Tibial nerve (tissue), 4 donors: ENCODE measurements around the gene UBASH3B. TPM values are rescaled to one million over a fixed set of nuclear protein-coding genes. Genes with fewer than 3 reads are reported as not detected.

Experiments used
- DNase-seq, 2 donors: peaks; one replicate each; pipeline ENCODE4 v3.0.0-alpha.2; 2019; ENCODE audit warnings: low spot score in 2 of 2
- H3K27ac ChIP-seq, 4 donors: fragments of 200-600 bp; sonication (generic) in 3 of 4; one replicate each; pipeline ENCODE4 v1.5.1; 2017 to 2019; ENCODE audit warnings: mild to moderate bottlenecking in 1 of 4
- H3K27me3 ChIP-seq, 2 donors: fragments of 200-600 bp; sonication (generic) in 1 of 2; one replicate each; pipeline versions ENCODE4 v1.5.1 to v1.6.0; 2017 to 2019
- H3K36me3 ChIP-seq, 3 donors: fragments of 200-600 bp; sonication (generic); one replicate each; pipeline ENCODE4 v1.5.1; 2018 to 2019
- H3K4me1 ChIP-seq, 4 donors: fragments of 200-600 bp; sonication (generic) in 3 of 4; one replicate each; pipeline ENCODE4 v1.5.1; 2017 to 2019
- H3K4me3 ChIP-seq, 4 donors: fragments of 200-600 bp; sonication (generic) in 3 of 4; one replicate each; pipeline ENCODE4 v1.5.1; 2017 to 2019; ENCODE audit warnings: mild to moderate bottlenecking in 1 of 4, moderate library complexity in 1 of 4
- H3K9me3 ChIP-seq, 4 donors: fragments of 200-600 bp; sonication (generic) in 3 of 4; one replicate each; pipeline ENCODE4 v1.5.1; 2017 to 2019
- EP300 ChIP-seq, 2 donors: sonication (generic); formaldehyde crosslinking; IDR thresholded peaks; one replicate each; pipeline ENCODE4 v1.6.1; 2017; ENCODE audit warnings: antibody characterized with exemption in 2 of 2, mild to moderate bottlenecking in 1 of 2
- POLR2A ChIP-seq, 2 donors: fragments of 450-650 bp; IDR thresholded peaks; one replicate each; pipeline ENCODE4 v1.6.1; 2017; ENCODE audit warnings: antibody characterized with exemption in 2 of 2, mild to moderate bottlenecking in 2 of 2, moderate library complexity in 2 of 2
- WGBS, 2 donors: methylation state at CpG; one replicate each; pipeline ENCODE4 v1.1.5; 2018; 5-methylcytosine and 5-hydroxymethylcytosine counted together
- total RNA-seq, 4 donors: library from RNA; depleted of rRNA; stranded (reverse); fragments of >200 nt; gene quantifications; one replicate each; pipeline ENCODE4 v1.1.0, GENCODE V29; 2016
- TF ChIP-seq, protein P1 (sequence below), 5 experiments: fragments of 200-600 bp in 3 of 5; fragments of 450-650 bp in 2 of 5; sonication (generic) in 3 of 5; IDR thresholded peaks; one replicate each; pipeline ENCODE4 v1.5.1; 2016 to 2019; ENCODE audit warnings: antibody characterized with exemption in 5 of 5, mild to moderate bottlenecking in 3 of 5, moderate library complexity in 2 of 5

The UBASH3B gene
- total RNA-seq, 4 donors from 2014 or later: 0.66 to 5.1 (median 1.8) TPM

DNA sequence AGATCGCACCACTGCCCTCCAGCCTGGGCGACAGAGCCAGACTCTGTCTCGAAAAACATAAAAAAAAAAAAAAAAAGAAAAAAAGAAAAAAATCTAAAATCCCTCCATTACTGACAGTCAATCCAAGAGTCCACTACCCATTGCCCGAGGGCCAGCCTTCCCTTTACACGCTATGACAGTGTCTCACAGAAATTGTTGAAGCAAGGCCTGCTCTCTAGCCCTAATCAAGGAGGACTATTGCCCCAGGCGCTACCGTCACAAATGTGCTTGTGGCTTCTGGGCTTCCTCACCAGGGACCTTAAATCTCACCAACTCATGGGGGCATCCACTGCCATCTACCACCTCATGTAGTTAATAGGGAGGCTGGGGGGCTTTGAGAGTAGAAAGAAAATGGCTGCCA lies 49.9 kb downstream of the UBASH3B start:
- Histone ChIP-seq H3K4me3 (no peak overlapping the region), H3K36me3 (no peaks in the 10 kb centered on the region), H3K27ac (no peak overlapping the region), H3K4me1 (no peaks in the 10 kb centered on the region), H3K27me3 (no peaks in the 10 kb centered on the region), H3K9me3 (no peaks in the 10 kb centered on the region)
- TF ChIP-seq EP300 (IDR thresholded peaks at IDR 0.05) (no peak), POLR2A (IDR thresholded peaks at IDR 0.05) (no peak)
- TF ChIP-seq, protein P1, sequence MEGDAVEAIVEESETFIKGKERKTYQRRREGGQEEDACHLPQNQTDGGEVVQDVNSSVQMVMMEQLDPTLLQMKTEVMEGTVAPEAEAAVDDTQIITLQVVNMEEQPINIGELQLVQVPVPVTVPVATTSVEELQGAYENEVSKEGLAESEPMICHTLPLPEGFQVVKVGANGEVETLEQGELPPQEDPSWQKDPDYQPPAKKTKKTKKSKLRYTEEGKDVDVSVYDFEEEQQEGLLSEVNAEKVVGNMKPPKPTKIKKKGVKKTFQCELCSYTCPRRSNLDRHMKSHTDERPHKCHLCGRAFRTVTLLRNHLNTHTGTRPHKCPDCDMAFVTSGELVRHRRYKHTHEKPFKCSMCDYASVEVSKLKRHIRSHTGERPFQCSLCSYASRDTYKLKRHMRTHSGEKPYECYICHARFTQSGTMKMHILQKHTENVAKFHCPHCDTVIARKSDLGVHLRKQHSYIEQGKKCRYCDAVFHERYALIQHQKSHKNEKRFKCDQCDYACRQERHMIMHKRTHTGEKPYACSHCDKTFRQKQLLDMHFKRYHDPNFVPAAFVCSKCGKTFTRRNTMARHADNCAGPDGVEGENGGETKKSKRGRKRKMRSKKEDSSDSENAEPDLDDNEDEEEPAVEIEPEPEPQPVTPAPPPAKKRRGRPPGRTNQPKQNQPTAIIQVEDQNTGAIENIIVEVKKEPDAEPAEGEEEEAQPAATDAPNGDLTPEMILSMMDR (IDR thresholded peaks at IDR 0.05): no peak
- WGBS, 2 donors: 88 to 95% methylated on average over 7 of the region's 7 CpGs
- DNase-seq: no peak

DNA sequence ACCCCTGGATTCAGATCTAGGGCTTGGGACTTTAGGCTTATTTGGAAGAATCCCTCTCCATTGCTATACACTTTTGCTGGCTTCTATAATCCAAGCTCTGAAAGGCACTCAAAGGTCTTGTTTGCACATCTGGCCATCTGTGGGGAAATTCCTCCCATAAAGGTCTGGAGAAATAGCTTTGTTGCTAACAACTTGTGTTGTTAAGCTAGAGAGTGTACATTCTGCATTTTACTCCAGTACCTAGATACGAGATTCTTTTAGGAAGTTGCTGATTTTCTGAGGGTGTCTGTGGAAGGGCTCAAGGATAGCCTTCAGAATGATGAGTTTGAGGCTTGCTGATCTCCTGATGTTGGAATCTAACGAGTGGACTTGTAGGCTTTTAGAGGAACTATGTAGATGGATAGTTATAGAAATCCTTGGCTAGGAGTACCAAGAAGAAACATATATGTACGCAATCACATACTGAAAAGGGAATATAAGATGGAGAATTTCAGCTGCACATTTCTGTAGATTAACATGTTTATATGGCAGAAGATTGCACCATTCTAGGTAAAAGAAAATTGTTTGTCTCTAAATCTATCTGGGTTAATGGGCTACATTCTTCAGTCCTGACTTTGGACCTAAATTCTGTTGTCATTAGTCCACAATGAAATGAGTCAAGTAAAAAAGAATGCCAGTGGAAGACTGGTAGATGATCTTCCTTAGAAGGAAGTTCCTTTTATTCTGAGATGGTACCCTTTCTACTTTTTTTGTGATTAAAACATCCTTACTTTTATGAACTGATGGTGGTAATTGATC lies 51.0 kb downstream of the UBASH3B start:
- H3K27me3 ChIP-seq: no peaks in the 10 kb centered on the region
- no peak overlapping the region for H3K4me3 ChIP-seq
- WGBS, 2 donors: 88 to 91% methylated on average over 3 of the region's 3 CpGs
- no peak overlapping the region for H3K27ac ChIP-seq
- H3K36me3 ChIP-seq: no peaks in the 10 kb centered on the region
- H3K9me3 ChIP-seq: no peaks in the 10 kb centered on the region
- no peaks in the 10 kb centered on the region for H3K4me1 ChIP-seq
- DNase-seq: no peak
- no peak for TF ChIP-seq POLR2A (IDR thresholded peaks at IDR 0.05)
- TF ChIP-seq, protein P1 (IDR thresholded peaks at IDR 0.05): no peak
- TF ChIP-seq EP300 (IDR thresholded peaks at IDR 0.05): no peak

DNA sequence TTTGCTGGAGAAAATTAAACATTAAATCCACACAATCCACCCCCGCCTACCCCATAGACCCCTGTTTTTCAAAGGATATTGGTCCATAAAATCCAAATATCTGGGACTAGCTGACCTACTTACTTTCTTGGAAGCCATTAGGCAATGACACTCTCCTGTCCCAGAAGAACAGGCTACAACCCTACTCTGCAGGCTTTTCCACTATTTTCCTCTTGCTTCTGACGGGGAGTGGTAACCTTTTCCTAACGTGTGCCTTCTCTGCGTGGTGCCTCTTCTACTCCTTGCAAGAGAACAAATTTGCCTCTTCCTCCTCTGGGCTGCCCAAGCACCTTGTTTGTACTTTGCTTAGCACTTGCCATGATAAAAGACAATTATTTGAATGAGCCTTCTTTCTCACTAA lies 51.6 kb downstream of the UBASH3B start:
- Histone ChIP-seq H3K4me3 (no peak overlapping the region), H3K36me3 (no peaks in the 10 kb centered on the region), H3K27me3 (no peaks in the 10 kb centered on the region), H3K4me1 (no peaks in the 10 kb centered on the region), H3K27ac (no peak overlapping the region), H3K9me3 (no peaks in the 10 kb centered on the region)
- DNase-seq: no peak
- TF ChIP-seq EP300 (IDR thresholded peaks at IDR 0.05): no peak
- TF ChIP-seq, protein P1 (IDR thresholded peaks at IDR 0.05): no peak
- no peak for TF ChIP-seq POLR2A (IDR thresholded peaks at IDR 0.05)
- 91 to 93% methylated on average over 4 of the region's 4 CpGs for WGBS, 2 donors

GRCh38 chr11:122707901-122708300 lies 52.4 kb downstream of the UBASH3B start:
- Histone ChIP-seq H3K4me3 (no peak overlapping the region), H3K27ac (no peak overlapping the region), H3K4me1 (no peaks in the 10 kb centered on the region), H3K27me3 (no peaks in the 10 kb centered on the region), H3K9me3 (no peaks in the 10 kb centered on the region), H3K36me3 (no peaks in the 10 kb centered on the region)
- 74% methylated on average over 4 of the region's 4 CpGs for WGBS, 2 donors
- no peak for TF ChIP-seq POLR2A (IDR thresholded peaks at IDR 0.05)
- TF ChIP-seq, protein P1 (IDR thresholded peaks at IDR 0.05): no peak
- DNase-seq: no peak

GRCh38 chr11:122709039-122709760 lies 53.7 kb downstream of the UBASH3B start:
- Histone ChIP-seq H3K9me3 (no peaks in the 10 kb centered on the region), H3K4me3 (no peak overlapping the region), H3K36me3 (no peaks in the 10 kb centered on the region), H3K4me1 (no peaks in the 10 kb centered on the region), H3K27ac (no peak overlapping the region), H3K27me3 (no peaks in the 10 kb centered on the region)
- no peak for DNase-seq
- 71 to 73% methylated on average over 7 of the region's 7 CpGs for WGBS, 2 donors
- TF ChIP-seq EP300 (IDR thresholded peaks at IDR 0.05): no peak
- TF ChIP-seq, protein P1 (IDR thresholded peaks at IDR 0.05): no peak
- TF ChIP-seq POLR2A (IDR thresholded peaks at IDR 0.05): no peak
